Spleen (tissue), 11 donors: ENCODE data around the gene SEL1L. TPM values are rescaled to one million over a fixed set of nuclear protein-coding genes. Genes with fewer than 3 reads are reported as not detected.

Experiments
- DNase-seq: peaks from one replicate; pipeline ENCODE4 v3.0.0-alpha.2; 2020
- H3K27ac ChIP-seq, 8 donors: fragments of 200-600 bp; sonication (generic) in 7 of 8; 1 replicate in 4 of 8; 2 replicates in 4 of 8; pipeline versions ENCODE4 v1.5.0 to v1.8.0; 2016 to 2021; ENCODE audit warnings: inconsistent platforms in 4 of 8, mild to moderate bottlenecking in 4 of 8, moderate library complexity in 1 of 8
- H3K27me3 ChIP-seq, 7 donors: fragments of 200-600 bp; sonication (generic) in 6 of 7; replicated peaks in 1 of 7; 1 replicate in 4 of 7; 2 replicates in 3 of 7; pipeline versions ENCODE4 v1.5.0 to v1.8.0; 2016 to 2021; ENCODE audit warnings: inconsistent platforms in 3 of 7, mild to moderate bottlenecking in 1 of 7
- H3K36me3 ChIP-seq, 6 donors: fragments of 200-600 bp; sonication (generic) in 5 of 6; 1 replicate in 4 of 6; 2 replicates in 2 of 6; pipeline versions ENCODE4 v1.5.0 to v1.8.0; 2016 to 2021; ENCODE audit warnings: inconsistent platforms in 2 of 6
- H3K4me1 ChIP-seq, 6 donors: fragments of 200-600 bp; sonication (generic) in 5 of 6; 1 replicate in 3 of 6; 2 replicates in 3 of 6; pipeline versions ENCODE4 v1.5.0 to v1.8.0; 2016 to 2021; ENCODE audit warnings: inconsistent platforms in 3 of 6
- H3K4me3 ChIP-seq, 8 donors: fragments of 200-600 bp; sonication (generic) in 7 of 8; 1 replicate in 4 of 8; 2 replicates in 4 of 8; pipeline versions ENCODE4 v1.5.0 to v1.8.0; 2016 to 2021; ENCODE audit warnings: inconsistent platforms in 4 of 8, mild to moderate bottlenecking in 4 of 8, moderate library complexity in 2 of 8
- H3K9me3 ChIP-seq, 8 donors: fragments of 200-600 bp; sonication (generic) in 7 of 8; 1 replicate in 4 of 8; 2 replicates in 4 of 8; pipeline versions ENCODE4 v1.5.0 to v1.8.0; 2016 to 2021; ENCODE audit warnings: inconsistent platforms in 4 of 8
- POLR2A ChIP-seq, 3 donors: fragments of 450-650 bp; IDR thresholded peaks; one replicate each; pipeline ENCODE4 v1.5.1; 2017; ENCODE audit warnings: antibody characterized with exemption in 3 of 3, mild to moderate bottlenecking in 1 of 3
- POLR2AphosphoS5 ChIP-seq, 3 donors: sonication (generic); formaldehyde crosslinking; IDR thresholded peaks; one replicate each; pipeline ENCODE4 v1.5.1; 2017; ENCODE audit warnings: antibody characterized with exemption in 3 of 3
- WGBS, 5 donors: extraction: QIAGEN DNeasy Blood & Tissue Kit in 3 of 5; methylation state at CpG; one replicate each; pipeline versions ENCODE4 v1.1.5 to v1.1.7; 2013 to 2018; 5-methylcytosine and 5-hydroxymethylcytosine counted together
- intact Hi-C: fragments of 100-400 bp; cut with DNase I; formaldehyde crosslinking; loops from one replicate; pipeline ENCODE4 v1.15.0; 2023; ENCODE audit warnings: low total_unique reads
- polyA plus RNA-seq, 3 donors: library from polyadenylated mRNA; stranded (reverse); fragments of 200-250 nt; gene quantifications; one replicate each; pipeline ENCODE4 v1.2.1, GENCODE V29; 2013
- total RNA-seq, 7 donors: library from RNA; depleted of rRNA in 3 of 7; stranded (reverse); fragments of >200 nt in 3 of 7; fragmentation: NEBNext Ultra II Directional in 4 of 7; extraction: Animal tissue kit (Norgen Biotek cat#: 25700) in 4 of 7; gene quantifications; one replicate each; pipeline versions ENCODE4 v1.1.0 to v1.2.1, GENCODE V29; 2016 to 2021
- TF ChIP-seq, protein P1 (sequence below), 11 experiments: fragments of 200-600 bp in 7 of 11; fragments of 450-650 bp in 4 of 11; sonication (generic) in 4 of 11; IDR thresholded peaks in 8 of 11; conservative IDR thresholded peaks in 3 of 11; 1 replicate in 7 of 11; 2 replicates in 4 of 11; pipeline versions ENCODE4 v1.4.0 to v1.8.0; 2016 to 2021; ENCODE audit warnings: antibody characterized with exemption in 11 of 11, inconsistent platforms in 4 of 11, mild to moderate bottlenecking in 1 of 11
- donor health status: healthy with polysubstance abuse.
- donor health status: DM: no; HTN: no; CAD: no; lungs with moderate emphysema.
- donor health status: DM: no; HTN: no; CAD: no.
- donor health status: Bipolar disorder and iron deficiency.
- donor health status: healthy.
- donor health status: DM: no; HTN: no; CAD: no.
- donor health status: DM: yes; HTN: yes; CAD: no.

The SEL1L gene
- total and polyA plus RNA-seq, 10 donors: 7.1 to 118 (median 84.3) TPM

DNA sequence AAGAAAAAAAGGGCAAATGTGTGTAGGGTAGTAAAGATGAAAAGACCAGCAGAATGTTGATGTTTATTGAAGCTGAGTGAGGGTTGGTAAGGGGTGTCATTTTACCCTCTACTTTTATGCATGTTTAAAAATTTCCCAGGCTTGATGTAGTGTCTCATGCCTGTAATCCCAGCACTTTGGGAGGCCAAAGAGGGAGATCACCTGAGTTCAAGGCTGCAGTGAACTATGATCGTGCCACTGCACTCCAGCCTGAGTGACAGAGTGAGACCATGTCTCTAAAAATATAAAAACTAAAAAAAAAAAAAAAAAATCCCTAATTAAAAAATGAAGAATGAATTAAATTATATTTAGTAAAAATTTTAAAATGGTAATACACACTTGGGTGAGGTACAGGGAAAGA lies 8.5 kb downstream of the SEL1L start:
- no peaks in the 10 kb centered on the region for H3K9me3 ChIP-seq
- no peak for TF ChIP-seq POLR2A (IDR thresholded peaks at IDR 0.05)
- TF ChIP-seq, protein P1, sequence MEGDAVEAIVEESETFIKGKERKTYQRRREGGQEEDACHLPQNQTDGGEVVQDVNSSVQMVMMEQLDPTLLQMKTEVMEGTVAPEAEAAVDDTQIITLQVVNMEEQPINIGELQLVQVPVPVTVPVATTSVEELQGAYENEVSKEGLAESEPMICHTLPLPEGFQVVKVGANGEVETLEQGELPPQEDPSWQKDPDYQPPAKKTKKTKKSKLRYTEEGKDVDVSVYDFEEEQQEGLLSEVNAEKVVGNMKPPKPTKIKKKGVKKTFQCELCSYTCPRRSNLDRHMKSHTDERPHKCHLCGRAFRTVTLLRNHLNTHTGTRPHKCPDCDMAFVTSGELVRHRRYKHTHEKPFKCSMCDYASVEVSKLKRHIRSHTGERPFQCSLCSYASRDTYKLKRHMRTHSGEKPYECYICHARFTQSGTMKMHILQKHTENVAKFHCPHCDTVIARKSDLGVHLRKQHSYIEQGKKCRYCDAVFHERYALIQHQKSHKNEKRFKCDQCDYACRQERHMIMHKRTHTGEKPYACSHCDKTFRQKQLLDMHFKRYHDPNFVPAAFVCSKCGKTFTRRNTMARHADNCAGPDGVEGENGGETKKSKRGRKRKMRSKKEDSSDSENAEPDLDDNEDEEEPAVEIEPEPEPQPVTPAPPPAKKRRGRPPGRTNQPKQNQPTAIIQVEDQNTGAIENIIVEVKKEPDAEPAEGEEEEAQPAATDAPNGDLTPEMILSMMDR (IDR thresholded peaks at IDR 0.05 in 8 of 11, conservative IDR thresholded peaks at IDR 0.05 in 3 of 11): no peak
- H3K4me1 ChIP-seq: peaks cover 9 to 69% (median 26%) of the 10 kb centered on the region in 6 donors
- intact Hi-C loops: no loop called here
- H3K27me3 ChIP-seq: no peaks in the 10 kb centered on the region
- H3K27ac ChIP-seq: no peak overlapping the region
- DNase-seq: no peak
- peaks cover 3 to 73% (median 43%) of the 10 kb centered on the region in 6 donors for H3K36me3 ChIP-seq
- 62 to 82% (median 73%) methylated on average over 1 of the region's 1 CpG for WGBS, 5 donors
- H3K4me3 ChIP-seq: no peak overlapping the region

DNA sequence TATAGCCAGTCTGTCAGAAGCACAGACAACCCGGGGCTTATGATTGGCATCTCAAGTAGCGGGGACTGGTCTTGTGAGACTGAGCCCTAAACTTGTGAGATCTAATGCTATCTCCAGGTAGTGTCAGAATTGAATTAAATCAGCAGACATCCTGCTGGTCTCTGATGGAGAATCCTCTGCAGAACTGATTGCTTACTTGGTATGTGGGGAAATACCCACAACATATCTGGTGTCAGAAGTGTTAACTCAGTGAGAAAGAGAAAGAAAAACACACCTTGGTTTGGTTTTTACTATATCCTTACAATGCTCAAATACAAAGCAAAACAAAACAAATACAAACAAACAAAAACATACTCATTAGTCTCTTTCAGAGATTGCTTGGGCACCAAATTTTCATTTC lies 10.0 kb downstream of the SEL1L start:
- intact Hi-C loops: no loop called here
- 73 to 88% (median 79%) methylated on average over 2 of the region's 2 CpGs for WGBS, 5 donors
- Histone ChIP-seq H3K9me3 (no peaks in the 10 kb centered on the region), H3K4me3 (no peak overlapping the region), H3K27me3 (no peaks in the 10 kb centered on the region), H3K36me3 (peaks cover 3 to 78% (median 43%) of the 10 kb centered on the region in 6 donors), H3K4me1 (peaks cover 12 to 69% (median 29%) of the 10 kb centered on the region in 6 donors), H3K27ac (no peak overlapping the region)
- no peak for TF ChIP-seq POLR2A (IDR thresholded peaks at IDR 0.05)
- no peak for DNase-seq

DNA sequence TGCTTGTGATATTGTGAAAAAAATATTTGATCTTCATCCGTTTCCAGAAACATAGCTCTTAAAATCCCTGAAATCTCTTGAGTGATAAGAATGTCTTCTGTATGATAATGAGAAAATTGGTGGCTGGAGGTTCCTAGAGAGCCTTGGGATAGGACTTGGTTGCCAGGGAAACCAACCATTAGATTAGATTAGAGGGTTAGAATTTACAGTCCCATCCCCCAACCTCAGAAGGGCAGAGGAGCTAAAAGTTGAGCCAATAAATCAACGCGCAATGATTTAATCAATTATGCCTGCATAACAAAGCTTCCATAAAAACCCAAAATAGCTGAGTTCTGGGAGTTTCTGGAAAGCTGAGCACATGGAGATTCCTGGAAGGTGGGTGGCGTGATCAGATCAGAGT lies 10.6 kb downstream of the SEL1L start:
- 93 to 99% (median 96%) methylated on average over 4 of the region's 4 CpGs for WGBS, 5 donors
- Histone ChIP-seq H3K4me3 (no peak overlapping the region), H3K9me3 (no peaks in the 10 kb centered on the region), H3K27me3 (no peaks in the 10 kb centered on the region), H3K36me3 (peaks cover 3 to 84% (median 44%) of the 10 kb centered on the region in 6 donors), H3K27ac (no peak overlapping the region), H3K4me1 (peaks cover 13 to 69% (median 29%) of the 10 kb centered on the region in 6 donors)
- intact Hi-C loops: no loop called here
- DNase-seq: no peak
- TF ChIP-seq, protein P1 (IDR thresholded peaks at IDR 0.05 in 8 of 11, conservative IDR thresholded peaks at IDR 0.05 in 3 of 11): no peak

DNA sequence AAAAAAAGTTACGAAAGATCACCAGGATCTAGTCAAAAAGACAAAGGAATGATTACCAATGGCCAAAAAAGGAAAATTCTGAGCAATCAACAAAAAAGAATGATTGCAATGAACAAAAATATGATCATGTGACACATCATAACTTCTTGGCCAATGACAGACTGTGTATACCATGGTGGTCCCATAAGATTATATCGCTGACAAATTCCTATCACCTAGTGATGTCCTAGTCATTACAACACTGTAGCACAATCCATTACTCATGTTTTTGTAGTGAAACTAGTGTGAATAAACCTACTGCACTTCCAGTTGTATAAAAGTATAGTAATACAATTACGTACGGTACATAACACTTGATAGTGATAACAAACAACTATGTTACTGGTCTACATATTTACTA lies 12.3 kb downstream of the SEL1L start:
- Histone ChIP-seq H3K36me3 (peaks cover 3 to 91% (median 46%) of the 10 kb centered on the region in 6 donors), H3K27me3 (no peaks in the 10 kb centered on the region), H3K9me3 (no peaks in the 10 kb centered on the region), H3K27ac (peak overlapping the region in 4 of 8 donors; percentile 80 to 90 (median 87)), H3K4me3 (no peak overlapping the region), H3K4me1 (peaks cover 13 to 81% (median 40%) of the 10 kb centered on the region in 6 donors)
- intact Hi-C loops: no loop called here
- TF ChIP-seq POLR2A (IDR thresholded peaks at IDR 0.05) (no peak), POLR2AphosphoS5 (IDR thresholded peaks at IDR 0.05) (no peak)
- TF ChIP-seq, protein P1 (IDR thresholded peaks at IDR 0.05 in 8 of 11, conservative IDR thresholded peaks at IDR 0.05 in 3 of 11): no peak
- DNase-seq: no peak
- 97 to 99% (median 98%) methylated on average over 4 of the region's 4 CpGs for WGBS, 5 donors
